HG02852 (cell line): ENCODE measurements around the gene GLRA1.

Experiments
- ATAC-seq: cut with Tn5 transposase; IDR thresholded peaks from one replicate; pipeline ENCODE4 v1.9.1; 2021; ENCODE audit warnings: mild to moderate bottlenecking, moderate library complexity; ENCODE audit not compliant: unreplicated experiment

The GLRA1 gene

GRCh38 chr5:151924564-151925301 lies at the start of gene GLRA1:
Gene GLRA1 (minus strand): TSS chr5:151924851. CDS start chr5:151924549, 302 bp downstream.
- no peak for ATAC-seq

- no peak for ATAC-seq
These were observed 46.2 kb upstream of the GLRA1 start for GRCh38 chr5:151970885-151971284.

GRCh38 chr5:151967865-151968264 lies 43.2 kb upstream of the GLRA1 start:
- ATAC-seq = no peak

- no peak for ATAC-seq
These were observed 41.4 kb upstream of the GLRA1 start for GRCh38 chr5:151966046-151966445.

- ATAC-seq = no peak
These were observed 39.8 kb upstream of the GLRA1 start for GRCh38 chr5:151964471-151964870.

- no peak for ATAC-seq
These were observed 36.9 kb upstream of the GLRA1 start for GRCh38 chr5:151961557-151961956.

- ATAC-seq = no peak
These were observed 33.5 kb upstream of the GLRA1 start for GRCh38 chr5:151958111-151958510.

GRCh38 chr5:151956725-151957124 lies 32.1 kb upstream of the GLRA1 start:
- no peak for ATAC-seq

GRCh38 chr5:151954255-151954654 lies 29.6 kb upstream of the GLRA1 start:
- ATAC-seq = no peak

- no peak for ATAC-seq
These were observed 29.2 kb upstream of the GLRA1 start for GRCh38 chr5:151953833-151954232.

GRCh38 chr5:151952238-151952637 lies 27.6 kb upstream of the GLRA1 start:
- ATAC-seq = no peak

GRCh38 chr5:151950706-151951105 lies 26.1 kb upstream of the GLRA1 start:
- ATAC-seq = no peak

- no peak for ATAC-seq
These were observed 25.2 kb upstream of the GLRA1 start for GRCh38 chr5:151949701-151950308.

GRCh38 chr5:151949113-151949512 lies 24.5 kb upstream of the GLRA1 start:
- ATAC-seq = no peak

GRCh38 chr5:151947931-151948608 lies 23.4 kb upstream of the GLRA1 start:
- no peak for ATAC-seq

GRCh38 chr5:151937851-151938250 lies 13.2 kb upstream of the GLRA1 start:
- no peak for ATAC-seq

- ATAC-seq = no peak
These were observed 10.6 kb upstream of the GLRA1 start for GRCh38 chr5:151935135-151935695.

- ATAC-seq = no peak
These were observed 6.6 kb upstream of the GLRA1 start for GRCh38 chr5:151931260-151931659.

GRCh38 chr5:151926188-151926587 lies 1.5 kb upstream of the GLRA1 start:
- no peak for ATAC-seq

- no peak for ATAC-seq
These were observed 689 bp upstream of the GLRA1 start for GRCh38 chr5:151925340-151925739.

GRCh38 chr5:151923866-151924476 lies 680 bp downstream of the GLRA1 start:
- ATAC-seq = no peak
